ENCODE measurements around the gene NOXO1.
"Not testable (repeated sequence)": the region's sequence is repeated elsewhere in the genome, so short reads cannot be mapped to it uniquely, and the experiment has no call there.

NOXO1 gene

GRCh38 chr16:1960665-1961630 lies 20.3 kb downstream of the NOXO1 start:
- peak; percentile 26 to 39 for DNase-seq

- DNase-seq: peak; percentile 30 to 55
Observed at GRCh38 chr16:1959269-1960039, 21.8 kb downstream of the NOXO1 start, which contains the start of gene NDUFB10. TSS of gene NDUFB10 (plus strand) at chr16:1959538. CDS start at chr16:1959625, 87 bp downstream.

GRCh38 chr16:1958715-1959268 lies 22.5 kb downstream of the NOXO1 start:
- no peak for DNase-seq

- DNase-seq: not testable (repeated sequence)
Observed at GRCh38 chr16:1958143-1958491, 23.2 kb downstream of the NOXO1 start.

GRCh38 chr16:1957434-1958142 lies 23.7 kb downstream of the NOXO1 start:
- not testable (repeated sequence) for DNase-seq

GRCh38 chr16:1953734-1954133 lies 27.5 kb downstream of the NOXO1 start:
- DNase-seq: no peak

- DNase-seq: no peak
Observed at GRCh38 chr16:1950559-1950958, 30.7 kb downstream of the NOXO1 start.

- no peak for DNase-seq
Observed at GRCh38 chr16:1950047-1950446, 31.2 kb downstream of the NOXO1 start.

GRCh38 chr16:1949507-1949906 lies 31.8 kb downstream of the NOXO1 start:
- no peak for DNase-seq

- no peak for DNase-seq
Observed at GRCh38 chr16:1947369-1947670, 33.9 kb downstream of the NOXO1 start.

GRCh38 chr16:1946495-1947368 lies 34.5 kb downstream of the NOXO1 start:
- DNase-seq: no peak

- DNase-seq: no peak
Observed at GRCh38 chr16:1945559-1946391, 35.5 kb downstream of the NOXO1 start.

GRCh38 chr16:1944612-1945199 lies 36.6 kb downstream of the NOXO1 start:
- no peak for DNase-seq

GRCh38 chr16:1942810-1943726 lies 38.2 kb downstream of the NOXO1 start, which contains the start of gene MSRB1:
TSS of gene MSRB1 (minus strand) at chr16:1943199. CDS start at chr16:1943156, 43 bp downstream.
- peak; percentile 88 to 90 for DNase-seq

- no peak for DNase-seq
Observed at GRCh38 chr16:1942047-1942809, 39.0 kb downstream of the NOXO1 start.

- no peak for DNase-seq
Observed at GRCh38 chr16:1941162-1942046, 39.9 kb downstream of the NOXO1 start.

Measured in Kasumi-1 (cell line).